Measurements from ENCODE around the gene ALDH1A2.
A peak's percentile ranks its signal among the peaks of the same experiment; 100 is the strongest.

Gene ALDH1A2

GRCh38 chr15:58058729-58059128 lies 6.8 kb downstream of the ALDH1A2 start (continued):
- no peak for TF ChIP-seq ZNF623 (tag by site-specific recombination; IDR thresholded peaks at IDR 0.05)
- TF ChIP-seq, protein P1, sequence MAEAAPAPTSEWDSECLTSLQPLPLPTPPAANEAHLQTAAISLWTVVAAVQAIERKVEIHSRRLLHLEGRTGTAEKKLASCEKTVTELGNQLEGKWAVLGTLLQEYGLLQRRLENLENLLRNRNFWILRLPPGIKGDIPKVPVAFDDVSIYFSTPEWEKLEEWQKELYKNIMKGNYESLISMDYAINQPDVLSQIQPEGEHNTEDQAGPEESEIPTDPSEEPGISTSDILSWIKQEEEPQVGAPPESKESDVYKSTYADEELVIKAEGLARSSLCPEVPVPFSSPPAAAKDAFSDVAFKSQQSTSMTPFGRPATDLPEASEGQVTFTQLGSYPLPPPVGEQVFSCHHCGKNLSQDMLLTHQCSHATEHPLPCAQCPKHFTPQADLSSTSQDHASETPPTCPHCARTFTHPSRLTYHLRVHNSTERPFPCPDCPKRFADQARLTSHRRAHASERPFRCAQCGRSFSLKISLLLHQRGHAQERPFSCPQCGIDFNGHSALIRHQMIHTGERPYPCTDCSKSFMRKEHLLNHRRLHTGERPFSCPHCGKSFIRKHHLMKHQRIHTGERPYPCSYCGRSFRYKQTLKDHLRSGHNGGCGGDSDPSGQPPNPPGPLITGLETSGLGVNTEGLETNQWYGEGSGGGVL (tag by site-specific recombination; IDR thresholded peaks at IDR 0.05): no peak

DNA sequence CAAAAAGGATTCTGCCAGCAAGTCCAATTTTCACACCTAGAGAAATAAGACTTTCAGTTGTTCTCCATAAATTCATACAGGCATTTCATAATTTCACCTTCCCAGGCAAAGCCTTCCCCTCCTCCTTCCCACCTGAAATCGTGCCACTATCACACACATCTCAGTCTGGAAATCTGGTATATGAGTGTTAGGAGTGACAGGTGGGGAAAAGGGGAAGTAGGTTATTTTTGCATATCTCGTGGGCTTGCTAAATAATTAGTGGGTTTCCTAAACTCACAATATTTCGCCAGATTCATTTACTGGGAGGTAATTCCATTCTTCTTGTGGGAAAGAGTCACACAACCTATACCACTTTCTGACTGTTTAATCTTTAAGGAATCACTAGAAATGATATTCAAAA lies 7.4 kb downstream of the ALDH1A2 start:
- Histone ChIP-seq H3K4me3 (ENCODE audit: low read depth, low read length) (no peak overlapping the region), H3K4me1 (ENCODE audit: control insufficient read depth, insufficient read depth, low read length) (peaks cover 30% of the 10 kb centered on the region), H3K36me3 (ENCODE audit: control insufficient read depth in 2 of 2, insufficient read depth in 1 of 2, low read length in 2 of 2) (no peaks in the 10 kb centered on the region), H3K9me3 (ENCODE audit: control insufficient read depth, insufficient read depth, low read depth, low read length) (no peaks in the 10 kb centered on the region), H3K27ac (ENCODE audit: extremely low read depth, low read depth, low read length) (no peak overlapping the region)
- ChIA-PET POLR2A (interaction anchor here (1.3 kb wide), 1 partner anchor 12 kb away, joined by 3 read pairs; no protein-coding TSS in a partner anchor), CTCF (interaction anchor here (0.6 to 1.3 kb wide), 3 partner anchors 8 to 899 kb away, joined by 3 to 9 read pairs (median 3); partner anchors contain the start of gene ALDH1A2)
- no peak for TF ChIP-seq ZNF248 (tag by site-specific recombination; IDR thresholded peaks at IDR 0.05)
- TF ChIP-seq ZNF610 (tag by site-specific recombination; IDR thresholded peaks at IDR 0.05; ENCODE audit: borderline replicate concordance): no peak
- TF ChIP-seq HOXA7 (CRISPR knock-in tag; IDR thresholded peaks at IDR 0.05; ENCODE audit: borderline replicate concordance): no peak
- no peak for TF ChIP-seq TCF7L2 (IDR thresholded peaks at IDR 0.05; ENCODE audit: borderline replicate concordance, low read depth, low read length)

DNA sequence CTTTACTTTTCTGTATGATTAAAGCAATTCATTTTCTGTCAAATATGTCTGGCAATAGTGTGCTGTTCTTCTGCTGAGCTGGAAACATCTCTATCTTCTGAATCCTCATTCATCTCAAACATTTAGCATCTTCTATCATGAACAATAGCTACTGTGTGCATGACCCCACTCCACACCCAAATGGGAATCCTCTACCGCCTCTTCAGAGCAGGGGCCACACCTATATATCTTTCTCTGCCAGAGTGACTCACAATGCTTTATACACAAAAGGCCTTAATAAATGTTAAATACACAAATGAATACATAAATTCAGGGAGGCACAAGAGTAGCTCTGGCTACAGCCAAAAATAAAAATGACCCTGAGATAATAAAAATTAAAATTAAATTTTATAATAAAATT lies 8.0 kb downstream of the ALDH1A2 start:
- Histone ChIP-seq H3K4me3 (ENCODE audit: low read depth, low read length) (no peak overlapping the region), H3K9me3 (ENCODE audit: control insufficient read depth, insufficient read depth, low read depth, low read length) (no peaks in the 10 kb centered on the region), H3K27ac (ENCODE audit: extremely low read depth, low read depth, low read length) (no peak overlapping the region), H3K36me3 (ENCODE audit: control insufficient read depth in 2 of 2, insufficient read depth in 1 of 2, low read length in 2 of 2) (no peaks in the 10 kb centered on the region), H3K4me1 (ENCODE audit: control insufficient read depth, insufficient read depth, low read length) (peaks cover 29% of the 10 kb centered on the region)
- TF ChIP-seq ZNF202 (tag by site-specific recombination; IDR thresholded peaks at IDR 0.05; ENCODE audit: borderline replicate concordance): no peak
- ChIA-PET CTCF (interaction anchor here (1.2 to 1.3 kb wide), 2 partner anchors 9 to 118 kb away, joined by 3 to 9 read pairs; partner anchors contain the start of gene ALDH1A2), POLR2A (interaction anchor here (1.3 kb wide), 1 partner anchor 13 kb away, joined by 3 read pairs; no protein-coding TSS in a partner anchor)

DNA sequence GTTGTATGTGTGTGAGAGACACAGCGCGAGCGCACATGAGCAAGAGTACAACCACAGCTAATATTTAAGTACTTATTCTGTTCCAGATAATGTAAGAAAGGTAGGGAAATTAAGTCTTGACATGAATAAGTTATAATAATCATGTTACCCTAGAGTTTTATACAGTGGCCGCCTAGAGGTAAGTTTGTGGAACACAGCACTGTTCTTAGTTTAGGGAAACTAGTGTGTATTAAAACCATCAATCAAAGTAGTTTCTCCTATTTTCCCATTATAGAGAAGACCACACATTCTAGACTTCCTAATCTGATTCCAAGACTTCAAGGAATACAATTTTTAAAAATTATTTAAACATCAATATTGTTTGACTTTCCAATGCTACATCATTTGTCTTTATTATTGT lies 9.5 kb downstream of the ALDH1A2 start:
- Histone ChIP-seq H3K4me1 (ENCODE audit: control insufficient read depth, insufficient read depth, low read length) (peaks cover 29% of the 10 kb centered on the region), H3K36me3 (ENCODE audit: control insufficient read depth in 2 of 2, insufficient read depth in 1 of 2, low read length in 2 of 2) (no peaks in the 10 kb centered on the region), H3K9me3 (ENCODE audit: control insufficient read depth, insufficient read depth, low read depth, low read length) (no peaks in the 10 kb centered on the region), H3K27ac (ENCODE audit: extremely low read depth, low read depth, low read length) (no peak overlapping the region), H3K4me3 (ENCODE audit: low read depth, low read length) (no peak overlapping the region)
- CTCF ChIA-PET: interaction anchor here (1.1 kb wide), 1 partner anchor 10 kb away, joined by 5 read pairs; no protein-coding TSS in a partner anchor
- POLR2A ChIA-PET: no interaction called here
- TF ChIP-seq MEIS1 (CRISPR knock-in tag; IDR thresholded peaks at IDR 0.05; ENCODE audit: borderline replicate concordance) (no peak), ZNF10 (tag by site-specific recombination; IDR thresholded peaks at IDR 0.05) (no peak)

DNA sequence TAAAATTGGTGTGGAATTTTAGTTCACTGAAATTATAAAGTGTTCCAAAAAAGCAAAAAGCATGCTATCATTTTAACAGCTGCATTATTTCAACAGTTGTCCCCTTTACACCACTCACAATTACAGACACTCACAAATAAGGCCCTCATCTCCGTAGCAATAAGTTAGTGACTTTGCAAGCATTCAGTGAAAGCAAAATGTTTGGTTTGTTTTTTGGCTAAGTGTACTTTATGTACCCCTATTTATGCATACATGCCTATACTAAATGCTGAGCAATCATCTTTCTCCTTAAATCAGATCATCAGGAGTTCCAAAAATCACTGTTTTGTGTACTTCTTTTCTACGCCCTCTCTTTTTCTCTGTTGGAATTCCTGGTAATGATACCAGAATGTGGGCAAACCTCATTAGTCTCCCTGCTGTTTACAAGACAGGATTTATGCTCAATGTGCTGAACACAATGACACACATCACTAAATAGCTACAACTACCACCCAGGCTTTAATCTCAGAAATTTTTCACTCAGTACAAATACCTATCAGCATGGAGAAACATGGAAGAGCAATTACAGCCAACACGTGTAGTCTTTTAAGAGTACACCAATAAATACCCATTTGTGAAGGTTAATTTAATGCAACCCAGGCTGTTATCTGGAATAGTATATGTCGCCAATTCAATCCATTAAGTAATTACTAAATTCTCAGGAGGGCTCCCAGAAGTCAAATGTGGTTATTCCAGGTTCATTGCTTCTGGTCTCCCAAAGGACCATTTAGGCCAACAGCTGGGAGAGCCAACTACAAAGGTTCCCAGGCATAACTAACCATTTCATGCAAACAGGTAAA lies 12.0 kb downstream of the ALDH1A2 start:
- Histone ChIP-seq H3K4me1 (ENCODE audit: control insufficient read depth, insufficient read depth, low read length) (peaks cover 29% of the 10 kb centered on the region), H3K9me3 (ENCODE audit: control insufficient read depth, insufficient read depth, low read depth, low read length) (no peaks in the 10 kb centered on the region), H3K36me3 (ENCODE audit: control insufficient read depth in 2 of 2, insufficient read depth in 1 of 2, low read length in 2 of 2) (no peaks in the 10 kb centered on the region), H3K27ac (ENCODE audit: extremely low read depth, low read depth, low read length) (0 out of 2 replicates have a peak overlapping the region, but pooled peaks have one; percentile 30), H3K4me3 (ENCODE audit: low read depth, low read length) (no peak overlapping the region)
- ChIA-PET CTCF (interaction anchor here (0.7 to 1.0 kb wide), 2 partner anchors 13 to 94 kb away, joined by 3 to 4 read pairs; no protein-coding TSS in a partner anchor), POLR2A (interaction anchor here (0.5 kb wide), 1 partner anchor 212 kb away, joined by 4 read pairs; no protein-coding TSS in a partner anchor)
- no peak for TF ChIP-seq ZNF324 (tag by site-specific recombination; IDR thresholded peaks at IDR 0.05)
- TF ChIP-seq, protein P2, sequence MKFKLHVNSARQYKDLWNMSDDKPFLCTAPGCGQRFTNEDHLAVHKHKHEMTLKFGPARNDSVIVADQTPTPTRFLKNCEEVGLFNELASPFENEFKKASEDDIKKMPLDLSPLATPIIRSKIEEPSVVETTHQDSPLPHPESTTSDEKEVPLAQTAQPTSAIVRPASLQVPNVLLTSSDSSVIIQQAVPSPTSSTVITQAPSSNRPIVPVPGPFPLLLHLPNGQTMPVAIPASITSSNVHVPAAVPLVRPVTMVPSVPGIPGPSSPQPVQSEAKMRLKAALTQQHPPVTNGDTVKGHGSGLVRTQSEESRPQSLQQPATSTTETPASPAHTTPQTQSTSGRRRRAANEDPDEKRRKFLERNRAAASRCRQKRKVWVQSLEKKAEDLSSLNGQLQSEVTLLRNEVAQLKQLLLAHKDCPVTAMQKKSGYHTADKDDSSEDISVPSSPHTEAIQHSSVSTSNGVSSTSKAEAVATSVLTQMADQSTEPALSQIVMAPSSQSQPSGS (tag by site-specific recombination; IDR thresholded peaks at IDR 0.05; ENCODE audit: low read depth): peak; percentile 41; the same call in 1 of the 2 replicates
- peak; percentile 76 for TF ChIP-seq ZNF366 (tag by site-specific recombination; conservative IDR thresholded peaks at IDR 0.05)
- no peak for TF ChIP-seq ZNF529 (tag by site-specific recombination; IDR thresholded peaks at IDR 0.05; ENCODE audit: insufficient replicate concordance)
- peak; percentile 65 for TF ChIP-seq PATZ1 (tag by site-specific recombination; IDR thresholded peaks at IDR 0.05)
- no peak for TF ChIP-seq ZNF138 (tag by site-specific recombination; IDR thresholded peaks at IDR 0.05; ENCODE audit: borderline replicate concordance)
- no peak for TF ChIP-seq ZNF169 (tag by site-specific recombination; IDR thresholded peaks at IDR 0.05)
- peak; percentile 64; the same call in 1 of the 2 replicates for TF ChIP-seq ZNF10 (tag by site-specific recombination; IDR thresholded peaks at IDR 0.05)
- TF ChIP-seq, protein P3, sequence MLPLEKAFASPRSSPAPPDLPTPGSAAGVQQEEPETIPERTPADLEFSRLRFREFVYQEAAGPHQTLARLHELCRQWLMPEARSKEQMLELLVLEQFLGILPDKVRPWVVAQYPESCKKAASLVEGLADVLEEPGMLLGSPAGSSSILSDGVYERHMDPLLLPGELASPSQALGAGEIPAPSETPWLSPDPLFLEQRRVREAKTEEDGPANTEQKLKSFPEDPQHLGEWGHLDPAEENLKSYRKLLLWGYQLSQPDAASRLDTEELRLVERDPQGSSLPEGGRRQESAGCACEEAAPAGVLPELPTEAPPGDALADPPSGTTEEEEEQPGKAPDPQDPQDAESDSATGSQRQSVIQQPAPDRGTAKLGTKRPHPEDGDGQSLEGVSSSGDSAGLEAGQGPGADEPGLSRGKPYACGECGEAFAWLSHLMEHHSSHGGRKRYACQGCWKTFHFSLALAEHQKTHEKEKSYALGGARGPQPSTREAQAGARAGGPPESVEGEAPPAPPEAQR (tag by site-specific recombination; IDR thresholded peaks at IDR 0.05): no peak
